Panc1 (cell line): Measurements from ENCODE around the gene GPR158. TPM values are rescaled to one million over a fixed set of nuclear protein-coding genes. Genes with fewer than 3 reads are reported as not detected.
"Not testable (repeated sequence)": the region's sequence is repeated elsewhere in the genome, so short reads cannot be mapped to it uniquely, and the experiment has no call there.

Experiments
- ATAC-seq: fragments of 200-7000 bp; cut with Tn5 transposase; 2 replicates; pipeline ENCODE4 v1.9.1; 2020; ENCODE audit warnings: mild to moderate bottlenecking, moderate library complexity
- BruUV-seq: library from RNA; stranded (reverse); fragments of 400-500 nt; replicated peaks from 2 replicates; lab custom pipeline; 2021; lab: Mats Ljungman, UMichigan
- CTCF ChIA-PET: fragments of 300-600 bp; sonication (Branson Sonifier 250); formaldehyde crosslinking; loops from one replicate; lab custom pipeline; 2022; ENCODE audit warnings: antibody characterized with exemption; lab: Charles Lee
- POLR2A ChIA-PET: fragments of 300-600 bp; sonication (Branson Sonifier 250); formaldehyde crosslinking; loops from one replicate; lab custom pipeline; 2022; ENCODE audit warnings: antibody characterized with exemption; lab: Charles Lee
- DNase-seq: peaks from one replicate; pipeline ENCODE4 v3.0.0-alpha.2; 2010; ENCODE audit warnings: low read depth, low spot score
- H3K27ac ChIP-seq: 2 replicates; pipeline ENCODE4 v1.5.1; 2011; ENCODE audit warnings: mild to moderate bottlenecking, low read length, inconsistent platforms
- H3K27me3 ChIP-seq: fragments of 200-500 bp; sonication (Bioruptor generic); 2 replicates; pipeline ENCODE4 v1.6.0; 2014; ENCODE audit warnings: low read length, inconsistent platforms; ENCODE audit not compliant: control insufficient read depth, insufficient read depth
- H3K36me3 ChIP-seq: fragments of 200-500 bp; sonication (Bioruptor generic); 2 replicates; pipeline ENCODE4 v1.5.1; 2014; ENCODE audit warnings: inconsistent platforms, mild to moderate bottlenecking, low read length, moderate library complexity; ENCODE audit not compliant: control insufficient read depth, insufficient read depth
- H3K4me1 ChIP-seq: 2 replicates; pipeline ENCODE4 v1.5.1; 2011; ENCODE audit warnings: inconsistent platforms, mild to moderate bottlenecking, low read length, moderate library complexity; ENCODE audit not compliant: control insufficient read depth, insufficient read depth
- H3K4me3 ChIP-seq, 2 experiments: 2 replicates each; pipeline ENCODE4 v1.5.1; 2011 to 2012; ENCODE audit warnings: low read depth in 2 of 2, low read length in 2 of 2, mild to moderate bottlenecking in 2 of 2, inconsistent platforms in 1 of 2, moderate library complexity in 1 of 2
- H3K9me3 ChIP-seq: fragments of 200-500 bp; sonication (Bioruptor generic); 2 replicates; pipeline ENCODE4 v1.5.1; 2014; ENCODE audit warnings: low read depth, mild to moderate bottlenecking, inconsistent platforms, low read length, moderate library complexity; ENCODE audit not compliant: control insufficient read depth, insufficient read depth
- CTCF ChIP-seq: fragments of 450-650 bp; IDR thresholded peaks from 2 replicates; pipeline ENCODE4 v1.5.1; 2017; ENCODE audit warnings: mild to moderate bottlenecking
- POLR2AphosphoS5 ChIP-seq: IDR thresholded peaks from 2 replicates; pipeline ENCODE4 v1.6.1; 2012; ENCODE audit warnings: mild to moderate bottlenecking, low read depth, low read length, moderate library complexity
- SIN3A ChIP-seq: IDR thresholded peaks from 2 replicates; pipeline ENCODE4 v1.6.1; 2012; ENCODE audit warnings: low read depth, mild to moderate bottlenecking, low read length, moderate library complexity, borderline replicate concordance; ENCODE audit not compliant: insufficient read depth
- TCF7L2 ChIP-seq: IDR thresholded peaks from 2 replicates; pipeline ENCODE4 v1.6.1; 2011; ENCODE audit warnings: mild to moderate bottlenecking, low read depth, low read length, inconsistent platforms
- in situ Hi-C: cut with HindIII; loops from 2 replicates; pipeline ENCODE4 v1.10.0; 2016; ENCODE audit warnings: low sequenced_read_pairs, low pct_unique_long_range_greater_than_20kb
- intact Hi-C: fragments of 100-400 bp; cut with micrococcal nuclease; formaldehyde crosslinking; loops from one replicate; pipeline ENCODE4 v1.10.0; 2022; ENCODE audit not compliant: unreplicated experiment
- total RNA-seq: library from RNA; stranded (reverse); gene quantifications from one replicate; pipeline ENCODE4 v1.2.1, GENCODE V29; 2021; ENCODE audit not compliant: unreplicated experiment
- TF ChIP-seq, protein P1 (sequence below), 2 experiments: IDR thresholded peaks; 2 replicates each; pipeline ENCODE4 v1.6.1; 2011 to 2012; ENCODE audit warnings: low read depth in 2 of 2, control low read depth in 1 of 2, low read length in 1 of 2, mild to moderate bottlenecking in 1 of 2, moderate library complexity in 1 of 2; ENCODE audit not compliant: insufficient read depth in 1 of 2

Gene GPR158
- total RNA-seq, 1 experiment from 2014 or later: 0.64 TPM

DNA sequence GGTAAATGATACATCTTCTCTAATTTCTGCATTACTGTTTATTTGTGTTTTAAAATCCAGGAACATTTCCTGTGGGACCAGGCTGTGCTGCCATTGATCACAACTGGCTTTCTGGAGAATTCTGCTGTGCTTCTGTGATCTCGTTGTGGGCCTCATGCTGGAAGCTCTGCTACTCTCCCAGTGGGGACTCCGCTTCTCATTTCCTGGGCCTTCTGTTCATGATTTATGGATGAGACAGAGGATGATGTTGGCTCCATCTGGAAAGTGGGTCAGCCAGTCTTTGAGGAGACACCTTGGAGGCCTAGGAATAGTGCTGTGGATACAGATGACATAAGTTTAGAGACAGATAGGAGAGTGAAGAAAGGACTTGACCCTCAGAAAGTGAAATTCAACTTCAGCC lies 15.2 kb upstream of the GPR158 start:
- no peaks in the 10 kb centered on the region for H3K9me3 ChIP-seq
- ATAC-seq (no peak), DNase-seq (no peak)
- in situ Hi-C loops: no loop called here
- ChIA-PET POLR2A (interaction anchor here (0.7 kb wide), 1 partner anchor 10 kb away, joined by 3 read pairs; no protein-coding TSS in a partner anchor), CTCF (no interaction called here)
- BruUV-seq: no TSS peak
- no peaks in the 10 kb centered on the region for H3K36me3 ChIP-seq
- no peaks in the 10 kb centered on the region for H3K27me3 ChIP-seq
- TF ChIP-seq TCF7L2: no peak
- TF ChIP-seq, protein P1, sequence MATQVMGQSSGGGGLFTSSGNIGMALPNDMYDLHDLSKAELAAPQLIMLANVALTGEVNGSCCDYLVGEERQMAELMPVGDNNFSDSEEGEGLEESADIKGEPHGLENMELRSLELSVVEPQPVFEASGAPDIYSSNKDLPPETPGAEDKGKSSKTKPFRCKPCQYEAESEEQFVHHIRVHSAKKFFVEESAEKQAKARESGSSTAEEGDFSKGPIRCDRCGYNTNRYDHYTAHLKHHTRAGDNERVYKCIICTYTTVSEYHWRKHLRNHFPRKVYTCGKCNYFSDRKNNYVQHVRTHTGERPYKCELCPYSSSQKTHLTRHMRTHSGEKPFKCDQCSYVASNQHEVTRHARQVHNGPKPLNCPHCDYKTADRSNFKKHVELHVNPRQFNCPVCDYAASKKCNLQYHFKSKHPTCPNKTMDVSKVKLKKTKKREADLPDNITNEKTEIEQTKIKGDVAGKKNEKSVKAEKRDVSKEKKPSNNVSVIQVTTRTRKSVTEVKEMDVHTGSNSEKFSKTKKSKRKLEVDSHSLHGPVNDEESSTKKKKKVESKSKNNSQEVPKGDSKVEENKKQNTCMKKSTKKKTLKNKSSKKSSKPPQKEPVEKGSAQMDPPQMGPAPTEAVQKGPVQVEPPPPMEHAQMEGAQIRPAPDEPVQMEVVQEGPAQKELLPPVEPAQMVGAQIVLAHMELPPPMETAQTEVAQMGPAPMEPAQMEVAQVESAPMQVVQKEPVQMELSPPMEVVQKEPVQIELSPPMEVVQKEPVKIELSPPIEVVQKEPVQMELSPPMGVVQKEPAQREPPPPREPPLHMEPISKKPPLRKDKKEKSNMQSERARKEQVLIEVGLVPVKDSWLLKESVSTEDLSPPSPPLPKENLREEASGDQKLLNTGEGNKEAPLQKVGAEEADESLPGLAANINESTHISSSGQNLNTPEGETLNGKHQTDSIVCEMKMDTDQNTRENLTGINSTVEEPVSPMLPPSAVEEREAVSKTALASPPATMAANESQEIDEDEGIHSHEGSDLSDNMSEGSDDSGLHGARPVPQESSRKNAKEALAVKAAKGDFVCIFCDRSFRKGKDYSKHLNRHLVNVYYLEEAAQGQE (IDR thresholded peaks at IDR 0.05; ENCODE audit: insufficient read depth in 1 of 2, low read depth in 2 of 2, low read length in 1 of 2): no peak
- no peak for TF ChIP-seq SIN3A
- no peak for TF ChIP-seq POLR2AphosphoS5
- TF ChIP-seq CTCF: no peak
- intact Hi-C loops: no loop called here
- H3K4me1 ChIP-seq: no peaks in the 10 kb centered on the region; the same call in 1 of the 2 replicates
- no peak overlapping the region for H3K4me3 ChIP-seq
- no peak overlapping the region for H3K27ac ChIP-seq

- H3K9me3 ChIP-seq: no peaks in the 10 kb centered on the region
- H3K27me3 ChIP-seq: peaks cover 2% of the 10 kb centered on the region; the same call in 1 of the 2 replicates
- TF ChIP-seq CTCF: no peak
- TF ChIP-seq SIN3A: no peak
- TF ChIP-seq, protein P1 (IDR thresholded peaks at IDR 0.05; ENCODE audit: insufficient read depth in 1 of 2, low read depth in 2 of 2, low read length in 1 of 2): no peak
- no peak for TF ChIP-seq POLR2AphosphoS5
- TF ChIP-seq TCF7L2: no peak
- CTCF ChIA-PET: no interaction called here
- in situ Hi-C loops (no loop called here), intact Hi-C loops (no loop called here)
- no peak overlapping the region for H3K4me3 ChIP-seq
- H3K4me1 ChIP-seq: no peaks in the 10 kb centered on the region; the same call in 1 of the 2 replicates
- H3K36me3 ChIP-seq: no peaks in the 10 kb centered on the region
- DNase-seq (no peak), ATAC-seq (no peak)
- BruUV-seq: no TSS peak
- POLR2A ChIA-PET: no interaction called here
- H3K27ac ChIP-seq: no peak overlapping the region
Measured at GRCh38 chr10:25162391-25162790, 12.4 kb upstream of the GPR158 start.

GRCh38 chr10:25163464-25163863 lies 11.3 kb upstream of the GPR158 start:
- ATAC-seq, intact Hi-C loops, H3K36me3 ChIP-seq, POLR2A ChIA-PET, BruUV-seq, H3K4me1 ChIP-seq, H3K27me3 ChIP-seq, H3K9me3 ChIP-seq, H3K27ac ChIP-seq, CTCF ChIA-PET, DNase-seq, H3K4me3 ChIP-seq, in situ Hi-C loops: not testable (repeated sequence)
